GM12801 (cell line): Measurements from ENCODE around the gene MTHFSD.

ENCODE experiments used
- CTCF ChIP-seq: IDR thresholded peaks from one replicate; pipeline ENCODE4 v1.5.1; 2011; ENCODE audit warnings: control low read depth; ENCODE audit not compliant: insufficient read length; ENCODE audit errors: extremely low read depth

MTHFSD gene

GRCh38 chr16:86579268-86580062 is 24.4 kb upstream of the MTHFSD start:
- no peak for TF ChIP-seq CTCF

DNA sequence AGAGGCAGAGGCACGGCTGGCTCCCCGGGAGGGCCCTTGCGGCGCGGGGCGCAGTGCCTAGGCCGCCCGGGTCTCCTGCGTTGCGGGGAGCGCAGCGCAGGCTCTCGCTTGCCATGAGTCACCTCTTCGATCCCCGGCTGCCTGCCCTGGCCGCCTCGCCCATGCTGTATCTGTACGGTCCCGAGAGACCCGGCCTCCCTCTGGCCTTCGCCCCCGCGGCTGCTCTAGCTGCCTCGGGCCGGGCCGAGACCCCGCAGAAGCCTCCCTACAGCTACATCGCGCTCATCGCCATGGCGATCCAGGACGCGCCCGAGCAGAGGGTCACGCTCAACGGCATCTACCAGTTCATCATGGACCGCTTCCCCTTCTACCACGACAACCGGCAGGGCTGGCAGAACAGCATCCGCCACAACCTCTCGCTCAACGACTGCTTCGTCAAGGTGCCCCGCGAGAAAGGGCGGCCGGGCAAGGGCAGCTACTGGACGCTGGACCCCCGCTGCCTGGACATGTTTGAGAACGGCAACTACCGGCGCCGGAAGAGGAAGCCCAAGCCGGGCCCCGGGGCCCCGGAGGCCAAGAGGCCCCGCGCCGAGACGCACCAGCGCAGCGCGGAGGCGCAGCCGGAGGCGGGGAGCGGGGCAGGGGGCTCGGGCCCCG is 23.7 kb upstream of the MTHFSD start:
- TF ChIP-seq CTCF, result no peak

DNA sequence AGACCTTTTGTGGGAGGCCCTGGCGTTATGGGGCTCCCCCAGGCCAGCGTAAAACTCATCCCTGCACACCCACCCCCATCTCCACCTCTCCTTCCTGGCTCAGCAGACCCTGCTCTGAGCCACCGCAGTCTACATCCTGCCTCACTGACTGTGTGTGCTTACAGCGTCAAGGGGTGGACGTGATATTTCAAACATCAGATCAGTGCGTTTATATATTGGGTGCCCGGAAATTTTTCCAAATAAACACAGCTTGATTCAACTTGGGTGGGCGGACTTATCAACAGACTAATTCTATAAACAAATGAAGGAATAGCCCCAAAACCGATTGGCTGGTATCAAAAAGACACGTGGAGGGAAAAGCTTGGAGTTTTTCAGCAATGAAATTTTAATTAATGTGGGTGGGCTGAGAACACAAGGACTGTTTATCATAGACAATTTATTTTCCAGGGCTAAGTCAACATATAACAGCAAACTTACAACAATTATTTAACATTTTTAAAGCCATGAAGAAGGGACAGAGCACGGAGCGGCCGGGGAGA is 23.1 kb upstream of the MTHFSD start, which contains the start of gene FOXL1:
Gene FOXL1 (plus strand): TSS at position 489 of the 539 bp plus-strand sequence. CDS start 175 bp downstream, outside the sequence.
- TF ChIP-seq CTCF, result no peak

- no peak for TF ChIP-seq CTCF
These were observed 22.4 kb upstream of the MTHFSD start for GRCh38 chr16:86577314-86577971.

GRCh38 chr16:86576591-86577313 is 21.7 kb upstream of the MTHFSD start:
- TF ChIP-seq CTCF, result no peak

DNA sequence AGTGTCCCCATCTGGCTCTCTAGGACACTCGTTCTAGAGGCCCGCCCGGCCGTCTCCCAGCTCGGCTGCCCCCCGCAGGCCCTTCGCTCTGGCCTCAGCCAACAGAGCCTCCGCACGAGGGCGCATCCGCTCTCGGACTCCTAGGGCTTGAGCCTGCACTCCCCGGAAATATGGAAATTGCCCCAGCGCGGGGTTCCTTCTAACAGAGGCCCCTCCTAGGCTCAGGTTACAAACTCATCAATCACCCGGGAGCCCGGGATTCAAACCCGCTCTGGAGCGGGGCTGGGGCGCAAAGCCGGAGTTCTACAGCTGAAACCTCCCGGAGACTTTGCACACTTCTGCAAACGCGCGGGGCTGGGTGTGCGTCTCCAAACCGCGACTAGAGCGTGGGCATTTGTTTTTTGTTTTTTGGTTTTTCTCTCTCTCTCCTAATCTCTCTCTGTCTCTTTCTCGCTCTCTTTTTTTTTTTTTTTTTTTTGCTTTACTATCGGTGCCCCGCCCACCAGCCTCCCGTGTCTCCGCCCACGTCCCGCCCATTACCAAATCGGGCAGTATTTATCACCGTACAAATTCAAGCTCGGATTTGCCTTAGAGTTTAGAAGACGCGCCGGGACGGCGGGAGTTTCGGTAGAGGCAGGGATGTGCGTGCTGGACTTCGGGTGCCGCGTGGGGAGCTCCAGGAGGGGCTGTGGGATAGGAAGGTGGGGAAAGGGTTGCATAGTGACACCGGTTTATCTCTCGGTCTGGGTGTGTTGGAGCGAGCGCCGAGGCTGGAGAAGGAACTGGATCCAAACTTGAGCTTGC is 20.9 kb upstream of the MTHFSD start:
- no peak for TF ChIP-seq CTCF
